Activated T-helper 9 cell treated with anti-CD3 and anti-CD28 coated beads, Interleukin-2, amount 50 U/mL, for 16 hours (primary cell): Measurements from ENCODE around the gene OSBPL9.
"Not testable (repeated sequence)": the region's sequence is repeated elsewhere in the genome, so short reads cannot be mapped to it uniquely, and the experiment has no call there.

ENCODE experiments used
- DNase-seq: peaks from one replicate; pipeline ENCODE4 v3.0.0-alpha.2; 2020; ENCODE audit warnings: low read depth

Gene OSBPL9

GRCh38 chr1:51607681-51608095 lies 9.2 kb upstream of the OSBPL9 start:
- no peak for DNase-seq

GRCh38 chr1:51610104-51610503 lies 6.8 kb upstream of the OSBPL9 start:
- not testable (repeated sequence) for DNase-seq

GRCh38 chr1:51610637-51611036 lies 6.3 kb upstream of the OSBPL9 start:
- DNase-seq: no peak

- no peak for DNase-seq
Measured at GRCh38 chr1:51612447-51612961, 4.4 kb upstream of the OSBPL9 start.

- DNase-seq: no peak
Measured at GRCh38 chr1:51615780-51616291, 1.1 kb upstream of the OSBPL9 start.

- DNase-seq: no peak
Measured at GRCh38 chr1:51616490-51616889, 402 bp upstream of the OSBPL9 start.

GRCh38 chr1:51618715-51619114 lies 1.8 kb downstream of the OSBPL9 start:
- no peak for DNase-seq

- no peak for DNase-seq
Measured at GRCh38 chr1:51620470-51620869, 3.6 kb downstream of the OSBPL9 start.

- DNase-seq: no peak
Measured at GRCh38 chr1:51621161-51621560, 4.3 kb downstream of the OSBPL9 start.

GRCh38 chr1:51621841-51622454 lies 5.1 kb downstream of the OSBPL9 start:
- no peak for DNase-seq

- no peak for DNase-seq
Measured at GRCh38 chr1:51622455-51622913, 5.6 kb downstream of the OSBPL9 start.

GRCh38 chr1:51623025-51623424 lies 6.1 kb downstream of the OSBPL9 start:
- no peak for DNase-seq

GRCh38 chr1:51623450-51623849 lies 6.6 kb downstream of the OSBPL9 start:
- no peak for DNase-seq

- DNase-seq: no peak
Measured at GRCh38 chr1:51624855-51625254, 8.0 kb downstream of the OSBPL9 start.

- DNase-seq: no peak
Measured at GRCh38 chr1:51627672-51628071, 10.8 kb downstream of the OSBPL9 start.

GRCh38 chr1:51628715-51629590 lies 12.1 kb downstream of the OSBPL9 start:
- DNase-seq: no peak

- DNase-seq: no peak
Measured at GRCh38 chr1:51629918-51630317, 13.0 kb downstream of the OSBPL9 start.

- no peak for DNase-seq
Measured at GRCh38 chr1:51630393-51630792, 13.5 kb downstream of the OSBPL9 start.

GRCh38 chr1:51630922-51631321 lies 14.0 kb downstream of the OSBPL9 start:
- no peak for DNase-seq

GRCh38 chr1:51631747-51632146 lies 14.9 kb downstream of the OSBPL9 start:
- DNase-seq: no peak

GRCh38 chr1:51634618-51635017 lies 17.7 kb downstream of the OSBPL9 start:
- no peak for DNase-seq

GRCh38 chr1:51635615-51636014 lies 18.7 kb downstream of the OSBPL9 start:
- DNase-seq: no peak

GRCh38 chr1:51636191-51636590 lies 19.3 kb downstream of the OSBPL9 start:
- no peak for DNase-seq
